GM19452 (cell line): Measurements from ENCODE around the gene GCLM.
"Not testable (repeated sequence)": the region's sequence is repeated elsewhere in the genome, so short reads cannot be mapped to it uniquely, and the experiment has no call there.

ENCODE experiments used
- ATAC-seq: cut with Tn5 transposase; IDR thresholded peaks from one replicate; pipeline ENCODE4 v1.9.1; 2021; ENCODE audit not compliant: unreplicated experiment

The GCLM gene

GRCh38 chr1:93909146-93910050 is at the start of gene GCLM:
Gene GCLM, minus strand, starts transcription at chr1:93909430. Its CDS starts 267 bp downstream, at chr1:93909163.
- ATAC-seq, result peak; percentile 91

GRCh38 chr1:93958726-93959100 is 49.5 kb upstream of the GCLM start:
- ATAC-seq, result no peak

DNA sequence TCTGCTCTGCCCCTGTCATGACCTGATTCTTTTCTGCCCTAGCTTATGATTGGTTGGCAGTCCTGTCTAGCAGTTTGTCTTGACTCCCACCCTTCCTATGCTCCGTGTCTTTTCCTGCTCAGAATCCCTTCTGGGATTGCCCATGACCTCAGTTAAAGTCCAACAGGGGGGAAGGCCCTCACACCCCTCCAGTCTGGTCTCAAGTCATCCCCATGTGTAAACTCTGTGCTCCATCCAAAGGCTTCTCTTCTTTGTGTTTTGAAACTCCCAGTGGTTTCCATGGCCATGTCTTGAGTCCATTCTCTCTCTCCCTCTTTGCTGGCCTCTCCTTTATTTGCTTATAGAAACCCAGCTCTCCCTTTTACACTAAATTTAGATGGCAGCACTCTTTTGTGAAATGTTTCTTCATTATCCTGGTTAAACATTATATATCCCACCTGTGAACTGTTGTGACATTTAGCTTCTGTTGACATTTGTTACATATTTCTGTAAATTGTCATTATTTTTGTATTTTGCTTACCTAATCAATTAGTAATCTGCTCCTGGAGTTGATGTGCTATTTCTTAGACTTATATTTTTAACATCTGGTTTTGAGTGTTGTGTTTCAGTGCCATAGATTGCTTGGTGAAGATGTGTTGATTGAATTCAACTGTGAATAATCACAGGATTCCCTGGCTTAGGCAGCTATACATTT is 48.9 kb upstream of the GCLM start:
- ATAC-seq, result no peak

DNA sequence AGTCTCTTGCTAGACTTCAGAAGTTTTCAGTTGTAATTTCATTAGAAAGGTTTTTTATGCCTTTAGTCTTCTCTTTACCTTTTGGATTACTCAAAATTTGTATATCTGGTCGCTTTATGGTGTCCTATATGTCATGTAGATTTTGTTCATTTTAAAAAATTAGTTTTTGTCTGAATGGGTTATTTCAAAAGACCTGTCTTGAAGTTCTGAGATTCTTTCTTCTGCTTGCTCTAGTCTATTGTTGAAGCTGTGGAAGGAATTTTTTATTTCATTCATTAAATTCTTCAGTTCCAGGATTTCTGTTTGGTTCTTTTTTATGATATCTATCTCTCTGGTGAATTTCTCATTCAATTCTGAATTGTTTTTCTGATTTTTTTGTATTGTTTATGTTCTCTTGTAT is 46.5 kb upstream of the GCLM start:
- no peak for ATAC-seq

- ATAC-seq, result not testable (repeated sequence)
Observed at GRCh38 chr1:93947002-93947686, 37.9 kb upstream of the GCLM start.

GRCh38 chr1:93938461-93939145 is 29.4 kb upstream of the GCLM start:
- ATAC-seq, result no peak

DNA sequence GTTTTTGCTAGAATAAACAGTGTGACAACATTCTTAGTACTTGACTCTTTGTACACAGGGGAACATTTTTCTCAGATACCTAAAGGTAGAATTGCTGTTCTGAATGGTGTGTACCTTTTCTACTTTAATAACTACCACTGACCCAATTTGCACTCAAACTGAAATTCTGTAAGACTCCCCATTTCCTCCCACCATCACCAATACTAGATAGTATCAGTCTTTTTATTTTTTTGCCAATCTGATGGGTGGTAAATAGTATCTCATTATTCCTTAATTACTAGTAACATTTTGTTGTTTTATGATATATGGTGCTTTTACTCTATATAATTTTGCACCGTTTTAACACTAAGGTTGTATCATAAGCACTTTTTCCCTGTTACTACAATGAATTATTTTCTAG is 28.8 kb upstream of the GCLM start:
- no peak for ATAC-seq

- ATAC-seq, result no peak
Observed at GRCh38 chr1:93925206-93925605, 16.0 kb upstream of the GCLM start.

DNA sequence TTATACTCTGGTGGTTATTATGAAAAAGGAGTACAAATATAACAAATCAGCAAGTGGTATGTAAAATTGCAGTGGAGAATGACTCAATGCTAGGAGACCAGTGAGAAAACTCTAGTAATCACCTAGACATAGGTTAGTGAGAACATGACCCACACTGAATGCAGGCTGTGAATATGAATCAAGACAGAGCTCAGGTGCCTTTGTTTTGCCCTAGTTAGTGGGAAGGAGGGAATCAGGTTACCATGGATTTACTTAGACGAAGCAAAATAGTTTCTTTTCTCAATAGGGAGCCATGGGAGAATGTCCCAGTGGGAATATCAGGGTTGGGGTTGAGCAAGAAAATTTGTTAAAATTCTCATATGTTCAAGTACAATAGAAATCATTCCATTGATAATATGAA is 10.6 kb upstream of the GCLM start:
- no peak for ATAC-seq

- no peak for ATAC-seq
Observed at GRCh38 chr1:93917302-93917701, 8.1 kb upstream of the GCLM start.

DNA sequence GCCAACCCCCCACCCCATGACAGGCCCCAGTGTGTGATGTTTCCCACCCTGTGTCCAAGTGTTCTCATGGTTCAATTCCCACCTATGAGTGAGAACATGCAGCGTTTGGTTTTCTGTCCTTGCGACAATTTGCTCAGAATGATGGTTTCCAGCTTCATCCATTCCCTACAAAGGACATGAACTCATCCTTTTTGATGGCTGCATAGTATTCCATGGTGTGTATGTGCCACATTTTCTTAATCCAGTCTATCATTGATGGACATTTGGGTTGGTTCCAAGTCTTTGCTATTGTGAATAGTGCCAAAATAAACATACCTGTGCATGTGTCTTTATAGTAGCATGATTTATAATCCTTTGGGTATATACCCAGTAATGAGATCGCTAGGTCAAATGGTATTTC is 1.6 kb upstream of the GCLM start:
- not testable (repeated sequence) for ATAC-seq

DNA sequence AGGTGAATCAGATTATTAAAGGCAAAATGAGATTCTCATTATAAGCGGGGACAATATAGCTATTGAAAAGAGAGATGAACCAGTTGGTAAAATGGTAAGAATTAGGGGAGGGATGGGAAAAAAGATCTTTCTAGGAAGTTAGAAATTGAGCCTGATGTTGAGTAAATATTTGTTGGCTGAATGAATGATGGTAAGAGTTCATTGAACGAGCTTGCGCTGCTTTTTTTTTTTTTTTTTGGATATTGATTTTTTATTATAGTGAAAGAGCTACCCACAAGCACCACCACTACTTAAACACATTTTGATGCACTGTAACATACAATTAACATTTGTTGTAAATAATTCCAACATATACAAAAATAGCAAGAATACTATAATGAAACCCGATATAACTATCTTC is 1.1 kb upstream of the GCLM start:
- ATAC-seq, result no peak

GRCh38 chr1:93908394-93909145 is 660 bp downstream of the GCLM start:
- peak; percentile 41 for ATAC-seq

DNA sequence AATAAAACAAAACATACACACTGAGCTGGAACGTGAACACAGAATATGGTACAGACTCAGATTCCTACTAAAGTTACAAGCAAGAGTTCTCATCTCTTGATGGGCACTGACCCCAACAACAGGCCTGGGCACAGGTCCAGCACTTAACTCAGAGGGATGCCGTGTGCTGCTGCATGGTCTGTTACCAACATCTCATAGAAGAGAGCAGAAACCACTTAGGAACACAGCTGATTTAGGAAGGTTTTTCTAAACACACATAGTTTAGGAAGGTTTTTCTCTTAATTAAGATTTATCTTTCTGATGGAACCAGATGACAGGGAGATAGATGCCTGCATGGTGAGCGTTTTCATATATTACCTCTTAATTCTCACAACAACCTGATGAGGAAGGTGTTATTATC is 1.5 kb downstream of the GCLM start:
- no peak for ATAC-seq

DNA sequence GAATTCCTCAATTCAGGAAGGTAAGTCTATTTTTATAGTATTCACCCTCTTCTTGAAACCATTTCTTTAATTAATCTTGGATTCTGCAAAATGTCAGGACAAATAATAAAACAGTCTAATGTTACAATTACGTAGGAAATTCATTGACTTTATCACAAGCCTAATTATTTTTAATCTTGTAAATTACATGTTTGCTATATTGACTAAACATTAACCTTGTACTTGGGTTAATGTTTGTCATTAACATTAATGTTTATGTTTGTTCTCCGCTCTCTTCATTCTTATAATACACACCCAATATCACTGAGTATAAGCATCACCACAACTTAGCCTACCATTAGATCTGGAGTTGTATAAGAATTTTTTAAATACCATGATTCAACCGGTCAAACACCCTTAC is 2.8 kb downstream of the GCLM start:
- no peak for ATAC-seq

DNA sequence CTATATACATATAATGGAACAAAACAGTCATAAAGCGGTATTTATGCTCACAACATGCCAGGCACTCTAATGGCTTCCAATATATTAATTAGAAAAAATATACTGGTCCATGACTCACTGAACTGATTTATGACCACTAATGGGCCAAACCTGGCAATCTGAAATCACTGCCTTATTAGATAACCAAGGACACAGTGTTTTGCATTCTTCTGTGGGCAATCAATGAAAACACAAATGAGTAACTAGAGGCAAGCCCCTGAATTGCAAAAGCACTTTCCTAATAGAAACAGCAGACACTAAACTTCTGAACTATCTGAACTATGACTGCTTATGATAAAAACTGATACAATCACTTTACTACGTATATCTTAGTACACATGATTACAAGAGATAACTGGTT is 3.5 kb downstream of the GCLM start:
- no peak for ATAC-seq

- no peak for ATAC-seq
Observed at GRCh38 chr1:93905051-93905450, 4.2 kb downstream of the GCLM start.

DNA sequence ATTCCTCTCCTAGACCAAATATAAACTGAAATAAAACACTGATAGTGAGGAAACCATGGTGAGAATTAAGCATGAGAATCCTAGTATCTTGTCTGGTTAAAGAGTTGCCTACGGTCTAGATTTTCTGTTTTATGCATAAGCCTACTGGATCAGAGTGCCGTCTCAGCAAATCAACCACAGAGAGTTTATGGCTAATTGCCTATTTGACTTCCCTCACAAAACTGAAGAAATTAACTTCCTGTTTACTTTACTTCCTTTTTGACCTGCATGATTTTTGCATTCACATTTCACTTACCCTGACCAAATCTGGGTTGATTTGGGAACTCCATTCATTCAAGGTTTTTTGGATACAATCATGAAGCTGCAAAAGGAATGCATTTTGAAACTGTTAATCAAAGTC is 5.0 kb downstream of the GCLM start:
- ATAC-seq, result no peak

DNA sequence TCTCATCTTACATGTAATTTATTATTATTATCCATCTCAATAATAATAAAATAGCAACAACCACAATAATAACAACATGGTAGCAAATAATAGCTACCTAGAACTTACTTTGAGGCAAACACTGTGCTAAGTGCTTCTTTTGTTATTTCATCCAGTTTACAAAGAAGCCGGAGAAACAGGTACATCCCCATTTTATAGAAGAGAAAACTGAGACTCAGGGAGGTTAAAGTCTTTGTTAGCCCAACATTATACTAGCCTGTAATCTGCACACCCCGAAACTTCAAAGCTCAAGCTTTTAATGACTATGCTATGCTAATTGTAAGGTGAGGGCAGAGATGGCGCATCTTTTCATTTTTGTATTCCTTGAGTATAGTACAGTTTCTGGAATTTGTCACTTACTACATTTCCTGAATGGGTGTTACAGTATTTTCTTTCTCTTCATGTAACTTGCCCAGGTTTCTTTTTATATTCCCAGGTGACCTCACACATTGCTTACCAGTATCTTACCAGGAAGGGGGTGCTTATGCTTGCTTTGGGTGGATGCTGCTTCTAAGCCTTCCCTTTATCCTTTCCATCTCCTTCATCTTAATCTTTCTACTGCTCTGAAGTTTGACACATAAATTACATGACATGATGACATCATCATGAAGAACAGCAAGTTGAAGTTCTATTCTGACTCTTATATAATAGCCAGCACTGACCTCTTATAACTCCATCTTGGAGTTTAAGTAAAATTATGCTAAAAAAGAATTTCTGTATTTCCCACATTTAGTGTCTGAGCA is 8.3 kb downstream of the GCLM start:
- ATAC-seq, result no peak
